ENCODE data around the gene PVALB.

GRCh38 chr22:36798674-36799066 lies 18.2 kb downstream of the PVALB start:
- TF ChIP-seq POLR2A (IDR thresholded peaks at IDR 0.05): no peak
- TF ChIP-seq, protein P1, sequence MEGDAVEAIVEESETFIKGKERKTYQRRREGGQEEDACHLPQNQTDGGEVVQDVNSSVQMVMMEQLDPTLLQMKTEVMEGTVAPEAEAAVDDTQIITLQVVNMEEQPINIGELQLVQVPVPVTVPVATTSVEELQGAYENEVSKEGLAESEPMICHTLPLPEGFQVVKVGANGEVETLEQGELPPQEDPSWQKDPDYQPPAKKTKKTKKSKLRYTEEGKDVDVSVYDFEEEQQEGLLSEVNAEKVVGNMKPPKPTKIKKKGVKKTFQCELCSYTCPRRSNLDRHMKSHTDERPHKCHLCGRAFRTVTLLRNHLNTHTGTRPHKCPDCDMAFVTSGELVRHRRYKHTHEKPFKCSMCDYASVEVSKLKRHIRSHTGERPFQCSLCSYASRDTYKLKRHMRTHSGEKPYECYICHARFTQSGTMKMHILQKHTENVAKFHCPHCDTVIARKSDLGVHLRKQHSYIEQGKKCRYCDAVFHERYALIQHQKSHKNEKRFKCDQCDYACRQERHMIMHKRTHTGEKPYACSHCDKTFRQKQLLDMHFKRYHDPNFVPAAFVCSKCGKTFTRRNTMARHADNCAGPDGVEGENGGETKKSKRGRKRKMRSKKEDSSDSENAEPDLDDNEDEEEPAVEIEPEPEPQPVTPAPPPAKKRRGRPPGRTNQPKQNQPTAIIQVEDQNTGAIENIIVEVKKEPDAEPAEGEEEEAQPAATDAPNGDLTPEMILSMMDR (IDR thresholded peaks at IDR 0.05): no peak

Data from heart left ventricle (tissue), 13 donors.